HepG2 (cell line): Measurements from ENCODE around the gene NFS1. TPM values are rescaled to one million over a fixed set of nuclear protein-coding genes. Genes with fewer than 3 reads are reported as not detected.
A peak's percentile ranks its signal among the peaks of the same experiment; 100 is the strongest.

Experiments used
- AGO2 ChIP-seq: fragments of 200-400 bp; formaldehyde crosslinking; optimal IDR thresholded peaks from 2 replicates; pipeline ENCODE3; 2017; ENCODE audit warnings: mild to moderate bottlenecking, low read depth, low read length, moderate library complexity
- CC2D1A ChIP-seq: sonication (generic); formaldehyde crosslinking; IDR thresholded peaks from 2 replicates; pipeline ENCODE4 v1.8.1; 2023; ENCODE audit warnings: mild to moderate bottlenecking, missing genetic modification reagents
- EED ChIP-seq: sonication (generic); formaldehyde crosslinking; IDR thresholded peaks from 2 replicates; pipeline ENCODE4 v1.5.0; 2020; ENCODE audit warnings: mild to moderate bottlenecking, missing genetic modification reagents
- MED1 ChIP-seq: sonication (generic); formaldehyde crosslinking; IDR thresholded peaks from 2 replicates; pipeline ENCODE4 v1.4.0; 2020; ENCODE audit warnings: missing genetic modification reagents
- MXD3 ChIP-seq: IDR thresholded peaks from 2 replicates; pipeline ENCODE4 v1.6.1; 2016; ENCODE audit warnings: mild to moderate bottlenecking, missing biosample characterization, missing genetic modification reagents
- NBN ChIP-seq: fragments of 450-650 bp; conservative IDR thresholded peaks from 2 replicates; pipeline ENCODE4 v1.6.1; 2017
- SUZ12 ChIP-seq: fragments of 150-350 bp; IDR thresholded peaks from 2 replicates; pipeline ENCODE4 v1.6.1; 2014; ENCODE audit warnings: low read depth, low read length
- TAF1 ChIP-seq: sonication (generic); formaldehyde crosslinking; IDR thresholded peaks from 2 replicates; pipeline ENCODE4 v1.4.0; 2020; ENCODE audit warnings: missing genetic modification reagents
- ZBTB49 ChIP-seq: sonication (generic); formaldehyde crosslinking; IDR thresholded peaks from 2 replicates; pipeline ENCODE4 v1.4.0; 2020; ENCODE audit warnings: missing genetic modification reagents, borderline replicate concordance
- ZBTB7B ChIP-seq: sonication (generic); formaldehyde crosslinking; IDR thresholded peaks from 2 replicates; pipeline ENCODE4 v1.4.0; 2020; ENCODE audit warnings: missing genetic modification reagents
- ZHX2 ChIP-seq, 2 experiments: sonication (generic) in 1 of 2; formaldehyde crosslinking in 1 of 2; IDR thresholded peaks; 2 replicates each; pipeline versions ENCODE4 v1.6.1 to v1.9.0; 2014 to 2022; ENCODE audit warnings: antibody characterized with exemption in 1 of 2, borderline replicate concordance in 1 of 2, inconsistent platforms in 1 of 2, low read depth in 1 of 2, missing genetic modification reagents in 1 of 2
- ZMYM2 ChIP-seq: sonication (generic); formaldehyde crosslinking; IDR thresholded peaks from 2 replicates; pipeline ENCODE4 v1.8.0; 2022; ENCODE audit warnings: mild to moderate bottlenecking, missing genetic modification reagents
- ZNF317 ChIP-seq: sonication (generic); formaldehyde crosslinking; IDR thresholded peaks from 2 replicates; pipeline ENCODE4 v1.5.0; 2020; ENCODE audit warnings: mild to moderate bottlenecking, missing genetic modification reagents
- ZNF446 ChIP-seq: sonication (generic); formaldehyde crosslinking; IDR thresholded peaks from 2 replicates; pipeline ENCODE4 v1.5.0; 2020; ENCODE audit warnings: mild to moderate bottlenecking, missing genetic modification reagents
- ZNF776 ChIP-seq: sonication (generic); formaldehyde crosslinking; IDR thresholded peaks from 2 replicates; pipeline ENCODE4 v1.4.0; 2020; ENCODE audit warnings: mild to moderate bottlenecking, missing genetic modification reagents
- ZSCAN25 ChIP-seq: sonication (generic); formaldehyde crosslinking; IDR thresholded peaks from 2 replicates; pipeline ENCODE4 v1.8.0; 2022; ENCODE audit warnings: mild to moderate bottlenecking, missing genetic modification reagents
- ZSCAN5A ChIP-seq: sonication (generic); formaldehyde crosslinking; IDR thresholded peaks from 2 replicates; pipeline ENCODE4 v1.8.0; 2022; ENCODE audit warnings: mild to moderate bottlenecking, missing genetic modification reagents, borderline replicate concordance
- ZXDC ChIP-seq: sonication (generic); formaldehyde crosslinking; IDR thresholded peaks from 2 replicates; pipeline ENCODE4 v1.5.0; 2020; ENCODE audit warnings: mild to moderate bottlenecking, missing genetic modification reagents
- polyA plus RNA-seq, 8 experiments: library from polyadenylated mRNA; depleted of rRNA in 3 of 8; stranded (reverse) in 7 of 8; unstranded in 1 of 8; fragments of >200 nt; fragmentation: Illumina TruSeq in 4 of 8; extraction: Trizol in 4 of 8; gene quantifications; 2 replicates each; pipeline versions ENCODE4 v1.2.1 to v1.2.3, GENCODE V29; 2011 to 2016; ENCODE audit warnings: low read depth in 4 of 8, missing spikeins in 1 of 8, mixed read lengths in 1 of 8; ENCODE audit not compliant: insufficient read depth in 1 of 8
- total RNA-seq, 5 experiments: library from RNA; depleted of rRNA; stranded (reverse); fragments of >200 nt; fragmentation: Illumina TruSeq; extraction: Trizol; gene quantifications; 2 replicates each; pipeline ENCODE4 v1.2.3, GENCODE V29; 2016; ENCODE audit warnings: low read depth in 1 of 5

NFS1 gene
- total and polyA plus RNA-seq, 2 of the 13 experiments (the other 11 are each of a cell fraction or from before 2014, with no cell fraction given), result 65.9 to 88.1 TPM

GRCh38 chr20:35700625-35701148 lies 1.5 kb upstream of the NFS1 start (continued):
- TF ChIP-seq MXD3 (CRISPR knock-in tag) (no peak), ZMYM2 (CRISPR knock-in tag) (no peak), ZBTB7B (CRISPR knock-in tag) (no peak), ZSCAN25 (CRISPR knock-in tag) (0 out of 2 replicates have a peak, but pooled peaks have one; percentile 13), ZBTB49 (CRISPR knock-in tag) (no peak), MED1 (no peak), ZNF776 (CRISPR knock-in tag) (no peak), EED (CRISPR knock-in tag) (no peak), ZSCAN5A (CRISPR knock-in tag) (no peak), CC2D1A (CRISPR knock-in tag) (no peak), ZHX2 (IDR thresholded peaks at IDR 0.05; ENCODE audit: low read depth) (no peak), ZHX2 (CRISPR knock-in tag; IDR thresholded peaks at IDR 0.05; ENCODE audit: borderline replicate concordance) (no peak), ZNF446 (CRISPR knock-in tag) (no peak), TAF1 (CRISPR knock-in tag) (no peak), ZXDC (no peak), NBN (no peak), ZNF317 (CRISPR knock-in tag) (0 out of 2 replicates have a peak, but pooled peaks have one; percentile 16), SUZ12 (no peak), AGO2 (no peak)
